RWPE2 (cell line): ENCODE data around the gene PPP1R18.

Experiments used
- ATAC-seq: fragments of 200-7000 bp; cut with Tn5 transposase; 3 replicates; pipeline ENCODE4 v1.9.1; 2021; ENCODE audit warnings: low read depth
- DNase-seq: peaks from one replicate; pipeline ENCODE4 v3.0.0-alpha.2; 2020; ENCODE audit warnings: low spot score
- H3K27ac ChIP-seq: fragments of 450-650 bp; 2 replicates; pipeline ENCODE4 v1.5.1; 2017; ENCODE audit warnings: mild to moderate bottlenecking; ENCODE audit not compliant: poor library complexity, severe bottlenecking
- H3K27me3 ChIP-seq: fragments of 250-450 bp; sonication (Bioruptor Pico); 2 replicates; pipeline ENCODE4 v1.5.1; 2021; ENCODE audit warnings: mild to moderate bottlenecking, moderate library complexity; ENCODE audit not compliant: insufficient read depth, poor library complexity, severe bottlenecking
- H3K36me3 ChIP-seq: fragments of 250-450 bp; sonication (Bioruptor Pico); 2 replicates; pipeline ENCODE4 v1.5.1; 2020; ENCODE audit warnings: low read depth, mild to moderate bottlenecking, moderate library complexity
- H3K4me1 ChIP-seq: fragments of 250-450 bp; sonication (Bioruptor Pico); 2 replicates; pipeline ENCODE4 v1.5.1; 2021; ENCODE audit warnings: mild to moderate bottlenecking, moderate library complexity; ENCODE audit not compliant: insufficient read depth, poor library complexity, severe bottlenecking
- H3K4me3 ChIP-seq: fragments of 250-450 bp; sonication (Bioruptor Pico); 2 replicates; pipeline ENCODE4 v1.5.1; 2021; ENCODE audit warnings: mild to moderate bottlenecking, moderate library complexity; ENCODE audit not compliant: severe bottlenecking
- H3K9me3 ChIP-seq: fragments of 250-450 bp; sonication (Bioruptor Pico); 2 replicates; pipeline ENCODE4 v1.5.1; 2021; ENCODE audit warnings: mild to moderate bottlenecking, moderate library complexity; ENCODE audit not compliant: severe bottlenecking
- TF ChIP-seq, protein P1 (sequence below): fragments of 450-650 bp; IDR thresholded peaks from one replicate; pipeline ENCODE4 v1.5.1; 2017; ENCODE audit warnings: mild to moderate bottlenecking, moderate library complexity; ENCODE audit not compliant: poor library complexity, severe bottlenecking

PPP1R18 gene

DNA sequence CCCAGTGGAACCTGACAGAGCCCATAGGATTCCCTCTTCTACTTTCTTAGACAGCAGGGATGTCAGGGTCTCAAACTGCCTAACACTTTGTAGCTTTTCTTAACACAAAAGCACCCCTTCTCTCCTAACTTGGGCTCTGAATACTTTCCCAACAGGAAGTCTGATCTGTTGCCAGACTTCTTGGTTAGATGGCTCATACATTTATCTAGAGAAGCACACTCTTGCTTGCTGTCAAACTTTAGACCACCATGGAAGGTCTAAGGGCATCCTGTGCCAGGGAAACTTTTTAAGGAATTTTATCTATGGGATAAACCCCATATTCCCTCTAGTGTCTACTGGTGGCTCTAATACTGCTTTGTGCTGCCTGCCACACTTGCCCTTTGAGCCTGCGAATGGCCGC, 42.8 kb downstream of the PPP1R18 start:
- Histone ChIP-seq H3K4me1 (peaks cover 4% of the 10 kb centered on the region), H3K27me3 (no peaks in the 10 kb centered on the region), H3K4me3 (no peak overlapping the region), H3K9me3 (no peaks in the 10 kb centered on the region), H3K36me3 (peaks cover 29% of the 10 kb centered on the region), H3K27ac (no peak overlapping the region)
- no peak for DNase-seq
- ATAC-seq, result no peak
- TF ChIP-seq, protein P1, sequence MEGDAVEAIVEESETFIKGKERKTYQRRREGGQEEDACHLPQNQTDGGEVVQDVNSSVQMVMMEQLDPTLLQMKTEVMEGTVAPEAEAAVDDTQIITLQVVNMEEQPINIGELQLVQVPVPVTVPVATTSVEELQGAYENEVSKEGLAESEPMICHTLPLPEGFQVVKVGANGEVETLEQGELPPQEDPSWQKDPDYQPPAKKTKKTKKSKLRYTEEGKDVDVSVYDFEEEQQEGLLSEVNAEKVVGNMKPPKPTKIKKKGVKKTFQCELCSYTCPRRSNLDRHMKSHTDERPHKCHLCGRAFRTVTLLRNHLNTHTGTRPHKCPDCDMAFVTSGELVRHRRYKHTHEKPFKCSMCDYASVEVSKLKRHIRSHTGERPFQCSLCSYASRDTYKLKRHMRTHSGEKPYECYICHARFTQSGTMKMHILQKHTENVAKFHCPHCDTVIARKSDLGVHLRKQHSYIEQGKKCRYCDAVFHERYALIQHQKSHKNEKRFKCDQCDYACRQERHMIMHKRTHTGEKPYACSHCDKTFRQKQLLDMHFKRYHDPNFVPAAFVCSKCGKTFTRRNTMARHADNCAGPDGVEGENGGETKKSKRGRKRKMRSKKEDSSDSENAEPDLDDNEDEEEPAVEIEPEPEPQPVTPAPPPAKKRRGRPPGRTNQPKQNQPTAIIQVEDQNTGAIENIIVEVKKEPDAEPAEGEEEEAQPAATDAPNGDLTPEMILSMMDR, result no peak

DNA sequence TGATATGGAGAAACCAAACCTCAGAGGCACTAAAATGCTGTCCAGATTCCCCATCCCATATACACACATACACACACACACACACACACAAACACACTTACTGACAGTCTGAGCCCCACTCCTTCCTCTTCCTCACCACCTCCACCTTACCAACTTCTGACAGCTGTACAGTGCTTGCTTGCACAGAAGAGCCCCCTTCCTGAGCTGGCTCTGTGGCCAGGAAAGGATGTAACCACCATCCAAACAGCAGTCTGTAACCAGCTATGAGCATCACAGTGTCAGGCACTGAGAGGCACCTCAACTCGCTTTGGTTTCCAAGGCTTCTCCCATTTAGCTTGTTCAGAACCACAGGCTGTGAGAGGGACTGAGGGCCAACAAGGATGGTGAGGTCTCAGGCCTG, 45.4 kb downstream of the PPP1R18 start:
- DNase-seq, result no peak
- Histone ChIP-seq H3K4me1 (no peaks in the 10 kb centered on the region), H3K36me3 (peaks cover 28% of the 10 kb centered on the region), H3K27ac (no peak overlapping the region), H3K9me3 (no peaks in the 10 kb centered on the region), H3K4me3 (no peak overlapping the region), H3K27me3 (no peaks in the 10 kb centered on the region)
- ATAC-seq, result no peak
- TF ChIP-seq, protein P1, result no peak

DNA sequence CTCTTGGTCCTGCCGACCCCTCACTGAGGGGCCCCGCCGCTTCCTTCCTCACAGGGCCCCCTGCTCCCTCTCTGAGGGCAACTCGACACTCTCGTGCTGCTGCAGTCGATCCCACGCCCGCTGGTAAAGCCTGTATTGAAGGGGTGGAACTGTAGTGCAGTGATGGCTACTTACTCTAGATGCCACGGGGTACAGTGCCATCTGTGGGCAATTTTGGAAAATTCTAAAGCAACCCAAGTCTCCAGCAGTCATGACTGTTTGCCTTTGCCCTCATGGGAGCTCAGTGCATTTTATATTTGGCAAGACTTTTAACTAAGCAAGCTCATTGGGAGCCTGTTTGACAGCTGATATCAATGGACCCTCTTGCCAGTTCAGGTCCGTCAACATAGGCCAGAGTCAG, 46.0 kb downstream of the PPP1R18 start:
- H3K27me3 ChIP-seq, result no peaks in the 10 kb centered on the region
- peaks cover 25% of the 10 kb centered on the region for H3K36me3 ChIP-seq
- no peaks in the 10 kb centered on the region for H3K9me3 ChIP-seq
- H3K4me1 ChIP-seq, result no peaks in the 10 kb centered on the region
- DNase-seq (no peak), ATAC-seq (peak; percentile 53; the same call in 1 of the 3 replicates)
- TF ChIP-seq, protein P1, result peak; percentile 15
- H3K4me3 ChIP-seq, result no peak overlapping the region
- H3K27ac ChIP-seq, result no peak overlapping the region

DNA sequence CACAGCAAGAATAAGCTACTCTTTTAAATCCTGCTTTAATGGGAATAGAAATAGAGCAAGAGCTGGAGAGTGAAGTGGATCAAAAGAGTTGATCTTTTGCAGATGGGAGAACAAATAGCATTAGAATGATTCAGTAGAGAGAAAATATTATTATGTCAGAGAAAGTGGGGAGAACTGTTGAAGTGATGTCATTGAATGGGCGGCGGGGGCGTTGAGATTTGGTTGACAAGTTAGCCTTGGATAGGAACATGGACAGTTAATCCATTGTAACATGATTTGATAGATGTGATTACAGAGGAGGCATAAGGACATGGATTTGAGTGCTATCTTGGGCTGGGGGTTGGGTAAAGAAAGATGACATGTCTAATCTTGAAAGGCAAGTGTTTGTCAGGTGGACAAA, 50.6 kb downstream of the PPP1R18 start:
- Histone ChIP-seq H3K36me3 (peaks cover 25% of the 10 kb centered on the region), H3K27ac (no peak overlapping the region), H3K27me3 (no peaks in the 10 kb centered on the region), H3K9me3 (no peaks in the 10 kb centered on the region), H3K4me1 (no peaks in the 10 kb centered on the region), H3K4me3 (no peak overlapping the region)
- TF ChIP-seq, protein P1, result no peak
- ATAC-seq (no peak), DNase-seq (no peak)

DNA sequence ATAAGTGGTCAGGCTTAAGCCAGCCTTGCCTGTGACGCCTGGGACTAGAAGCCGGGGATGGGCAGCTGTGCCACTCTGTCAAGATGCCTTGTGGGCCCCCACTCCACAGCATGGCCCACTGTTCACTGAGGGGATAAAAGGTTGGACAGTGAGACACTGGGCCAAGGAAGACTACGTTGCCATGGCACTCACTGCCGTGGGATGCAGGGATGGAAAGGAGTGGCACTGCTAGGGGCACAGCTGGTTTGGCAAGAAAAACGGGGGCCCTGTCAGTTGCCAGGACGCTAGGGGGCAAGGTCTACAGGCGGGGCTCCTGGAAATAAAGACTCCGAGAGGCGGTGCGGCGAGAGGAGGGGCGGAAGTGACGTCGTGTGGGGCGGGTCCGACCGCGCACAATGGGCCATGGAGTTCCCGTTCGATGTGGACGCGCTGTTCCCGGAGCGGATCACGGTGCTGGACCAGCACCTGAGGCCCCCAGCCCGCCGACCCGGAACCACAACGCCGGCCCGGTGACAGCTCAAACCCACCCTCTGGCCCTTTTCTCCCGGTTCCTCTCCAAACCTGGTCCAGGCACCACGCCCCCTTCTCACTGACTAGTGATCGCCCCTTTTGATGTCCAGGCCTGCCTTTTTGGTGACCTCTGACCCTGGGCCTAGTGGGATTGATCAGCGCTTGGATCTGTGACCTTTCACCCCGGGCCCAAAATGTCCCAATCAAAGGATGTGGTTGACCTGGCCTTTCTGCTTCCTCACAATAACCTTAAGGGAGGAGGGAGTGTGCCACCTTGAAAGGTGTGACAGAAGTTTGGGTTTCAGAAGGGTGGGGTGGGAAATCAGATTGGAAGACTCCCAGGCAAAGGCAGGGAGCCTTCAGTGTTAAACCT, 59.7 kb downstream of the PPP1R18 start, which contains the start of gene ATAT1:
TSS of gene ATAT1 (plus strand) at position 391 of the 883 bp plus-strand sequence.
- peak within 1 kb of the TSS; percentile 46 for H3K4me3 ChIP-seq
- H3K27me3 ChIP-seq, result no peaks in the 10 kb centered on the region
- ATAC-seq (peak; percentile 96), DNase-seq (peak; percentile 82)
- H3K36me3 ChIP-seq, result peaks cover 68% of the 10 kb centered on the region
- no peaks in the 10 kb centered on the region for H3K4me1 ChIP-seq
- peak within 1 kb of the TSS; percentile 32 for H3K27ac ChIP-seq
- H3K9me3 ChIP-seq, result no peaks in the 10 kb centered on the region
- TF ChIP-seq, protein P1, result peak; percentile 44
